B cell (primary cell): ENCODE data around the gene POLL. TPM values are rescaled to one million over a fixed set of nuclear protein-coding genes. Genes with fewer than 3 reads are reported as not detected.

Source experiments
- ATAC-seq: fragments of 200-7000 bp; cut with Tn5 transposase; one replicate; pipeline ENCODE4 v1.10.0; 2021; ENCODE audit warnings: low read depth, mild to moderate bottlenecking, moderate number of reproducible peaks, moderate library complexity
- CTCF ChIA-PET: fragments of 350-600 bp; sonication (Branson Sonifier 250); formaldehyde crosslinking; loops from one replicate; lab custom pipeline; 2021; ENCODE audit warnings: antibody characterized with exemption, inconsistent platforms; lab: Charles Lee
- POLR2A ChIA-PET: fragments of 350-600 bp; sonication (Branson Sonifier 250); formaldehyde crosslinking; loops from one replicate; lab custom pipeline; 2021; ENCODE audit warnings: antibody characterized with exemption; lab: Charles Lee
- DNase-seq: peaks from one replicate; pipeline ENCODE4 v3.0.0; 2013
- H2AFZ ChIP-seq: 2 replicates; pipeline ENCODE4 v1.6.1; 2012; ENCODE audit warnings: mild to moderate bottlenecking, low read depth, low read length; ENCODE audit not compliant: insufficient read depth, poor library complexity, severe bottlenecking
- H3K27ac ChIP-seq, 2 donors: 1 replicate in 1 of 2; 2 replicates in 1 of 2; pipeline ENCODE4 v1.5.1; 2012 to 2013; ENCODE audit warnings: low read length in 2 of 2, mild to moderate bottlenecking in 2 of 2, moderate library complexity in 1 of 2
- H3K27me3 ChIP-seq, 4 experiments: fragments of 200-600 bp in 1 of 4; sonication (generic) in 1 of 4; replicated peaks in 1 of 4; 1 replicate in 2 of 4; 2 replicates in 2 of 4; pipeline versions ENCODE4 v1.6.1 to v1.7.0; 2013 to 2016; ENCODE audit warnings: low read length in 3 of 4, mild to moderate bottlenecking in 2 of 4, mixed read lengths in 1 of 4, moderate library complexity in 1 of 4; ENCODE audit not compliant: insufficient read depth in 4 of 4, control insufficient read depth in 3 of 4; ENCODE audit errors: control extremely low read depth in 1 of 4
- H3K36me3 ChIP-seq, 2 experiments: replicated peaks in 1 of 2; 1 replicate in 1 of 2; 2 replicates in 1 of 2; pipeline versions ENCODE4 v1.6.1 to v1.7.1; 2013; ENCODE audit warnings: low read length in 1 of 2; ENCODE audit not compliant: insufficient read depth in 2 of 2, control insufficient read depth in 1 of 2; ENCODE audit errors: control extremely low read depth in 1 of 2, extremely low read depth in 1 of 2
- H3K4me1 ChIP-seq, 2 donors: fragments of 200-600 bp in 1 of 2; sonication (generic) in 1 of 2; 1 replicate in 1 of 2; 2 replicates in 1 of 2; pipeline versions ENCODE4 v1.5.1 to v1.6.1; 2013 to 2017; ENCODE audit warnings: low read length in 2 of 2; ENCODE audit not compliant: control insufficient read depth in 2 of 2, insufficient read depth in 2 of 2
- H3K4me2 ChIP-seq: replicated peaks from 2 replicates; pipeline ENCODE3; 2012; ENCODE audit warnings: mild to moderate bottlenecking, low read depth, low read length; ENCODE audit not compliant: poor library complexity, severe bottlenecking
- H3K4me3 ChIP-seq, 5 experiments: fragments of 200-600 bp in 1 of 5; sonication (generic) in 1 of 5; 1 replicate in 3 of 5; 2 replicates in 2 of 5; pipeline versions ENCODE4 v1.5.1 to v1.7.0; 2011 to 2016; ENCODE audit warnings: low read length in 4 of 5, mild to moderate bottlenecking in 4 of 5, low read depth in 2 of 5, control low read depth in 1 of 5, moderate library complexity in 1 of 5; ENCODE audit not compliant: insufficient read depth in 1 of 5; ENCODE audit errors: control extremely low read depth in 1 of 5, extremely low read depth in 1 of 5
- H3K79me2 ChIP-seq: fragments of 200-600 bp; sonication (generic); one replicate; pipeline ENCODE4 v1.6.0; 2016; ENCODE audit warnings: low read length; ENCODE audit not compliant: control insufficient read depth, insufficient read depth
- H3K9ac ChIP-seq: fragments of 200-600 bp; sonication (generic); 2 replicates; pipeline ENCODE4 v1.6.1; 2017; ENCODE audit warnings: mild to moderate bottlenecking, low read length, moderate library complexity
- H3K9me3 ChIP-seq, 3 donors: one replicate each; pipeline versions ENCODE4 v1.6.1 to v1.7.1; 2013; ENCODE audit warnings: low read length in 2 of 3; ENCODE audit not compliant: control insufficient read depth in 2 of 3, insufficient read depth in 1 of 3; ENCODE audit errors: control extremely low read depth in 1 of 3
- H4K20me1 ChIP-seq: 2 replicates; pipeline ENCODE4 v1.6.0; 2012; ENCODE audit warnings: mild to moderate bottlenecking, low read length; ENCODE audit not compliant: insufficient read depth, control insufficient read depth, poor library complexity, severe bottlenecking
- H3K27ac Mint-ChIP-seq: one replicate; pipeline ENCODE4 v1.8.0; 2021; ENCODE audit warnings: mixed read lengths
- H3K27me3 Mint-ChIP-seq: one replicate; pipeline ENCODE4 v1.8.0; 2021; ENCODE audit warnings: mixed read lengths
- H3K4me1 Mint-ChIP-seq: one replicate; pipeline ENCODE4 v1.8.0; 2021; ENCODE audit warnings: mixed read lengths
- H3K4me3 Mint-ChIP-seq: one replicate; pipeline ENCODE4 v1.8.0; 2021; ENCODE audit warnings: mixed read lengths
- H3K9me3 Mint-ChIP-seq: one replicate; pipeline ENCODE4 v1.8.0; 2022; ENCODE audit warnings: mixed read lengths; ENCODE audit not compliant: insufficient read depth
- EZH2 ChIP-seq: IDR thresholded peaks from 2 replicates; pipeline ENCODE4 v1.6.1; 2012; ENCODE audit warnings: borderline replicate concordance, low read depth, mild to moderate bottlenecking, moderate library complexity, low read length; ENCODE audit not compliant: insufficient read depth, poor library complexity, severe bottlenecking
- WGBS: methylation state at CpG from one replicate; pipeline ENCODE4 v1.1.5; 2013; ENCODE audit warnings: missing lambda C conversion rate; ENCODE audit not compliant: insufficient coverage; 5-methylcytosine and 5-hydroxymethylcytosine counted together
- intact Hi-C: fragments of 100-400 bp; cut with micrococcal nuclease; formaldehyde crosslinking; loops from one replicate; pipeline ENCODE4 v1.10.0; 2022
- polyA plus RNA-seq: library from polyadenylated mRNA; depleted of rRNA; stranded (reverse); fragments of >200 nt; gene quantifications from 2 replicates; pipeline ENCODE4 v1.2.3, GENCODE V29; 2012
- total RNA-seq, 2 donors: library from RNA; stranded (reverse); fragments of 120-200 nt in 1 of 2; gene quantifications; 1 replicate in 1 of 2; 2 replicates in 1 of 2; pipeline versions ENCODE4 v1.2.3 to v1.2.4, GENCODE V29; 2013 to 2022
- TF ChIP-seq, protein P1 (sequence below): fragments of 200-600 bp; IDR thresholded peaks from one replicate; pipeline ENCODE4 v1.8.0; 2022; ENCODE audit warnings: antibody characterized with exemption, mild to moderate bottlenecking

POLL gene
- total and polyA plus RNA-seq, 2 donors (not counting 1 experiment from before 2014, with no cell fraction given): 46.0 to 46.7 TPM

- Mint-ChIP-seq H3K4me3 (no peak overlapping the region), H3K4me1 (no peaks in the 10 kb centered on the region), H3K9me3 (no peaks in the 10 kb centered on the region), H3K27me3 (no peaks in the 10 kb centered on the region), H3K27ac (no peak overlapping the region)
- H3K27ac ChIP-seq: no peak overlapping the region
- H2AFZ ChIP-seq: no peak overlapping the region
- ChIA-PET CTCF (interaction anchor here (0.6 to 3.5 kb wide), 11 partner anchors 9 to 554 kb away, joined by 3 to 28 read pairs (median 3); partner anchors contain the start of gene NPM3), POLR2A (no interaction called here)
- TF ChIP-seq, protein P1, sequence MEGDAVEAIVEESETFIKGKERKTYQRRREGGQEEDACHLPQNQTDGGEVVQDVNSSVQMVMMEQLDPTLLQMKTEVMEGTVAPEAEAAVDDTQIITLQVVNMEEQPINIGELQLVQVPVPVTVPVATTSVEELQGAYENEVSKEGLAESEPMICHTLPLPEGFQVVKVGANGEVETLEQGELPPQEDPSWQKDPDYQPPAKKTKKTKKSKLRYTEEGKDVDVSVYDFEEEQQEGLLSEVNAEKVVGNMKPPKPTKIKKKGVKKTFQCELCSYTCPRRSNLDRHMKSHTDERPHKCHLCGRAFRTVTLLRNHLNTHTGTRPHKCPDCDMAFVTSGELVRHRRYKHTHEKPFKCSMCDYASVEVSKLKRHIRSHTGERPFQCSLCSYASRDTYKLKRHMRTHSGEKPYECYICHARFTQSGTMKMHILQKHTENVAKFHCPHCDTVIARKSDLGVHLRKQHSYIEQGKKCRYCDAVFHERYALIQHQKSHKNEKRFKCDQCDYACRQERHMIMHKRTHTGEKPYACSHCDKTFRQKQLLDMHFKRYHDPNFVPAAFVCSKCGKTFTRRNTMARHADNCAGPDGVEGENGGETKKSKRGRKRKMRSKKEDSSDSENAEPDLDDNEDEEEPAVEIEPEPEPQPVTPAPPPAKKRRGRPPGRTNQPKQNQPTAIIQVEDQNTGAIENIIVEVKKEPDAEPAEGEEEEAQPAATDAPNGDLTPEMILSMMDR: peak; percentile 82
- no peak for TF ChIP-seq EZH2
- no peaks in the 10 kb centered on the region for H3K4me1 ChIP-seq
- WGBS: 54% methylated on average over 3 of the region's 6 CpGs
- peaks cover 0 to 16% of the 10 kb centered on the region in 2 experiments for H3K36me3 ChIP-seq
- H3K27me3 ChIP-seq: no peaks in the 10 kb centered on the region
- peaks cover 0 to 3% (median 0%) of the 10 kb centered on the region in 3 donors for H3K9me3 ChIP-seq
- no peak overlapping the region for H3K4me2 ChIP-seq
- no peak overlapping the region for H3K9ac ChIP-seq
- no peak overlapping the region for H3K4me3 ChIP-seq
- ATAC-seq: peak; percentile 53
- no peaks in the 10 kb centered on the region for H3K79me2 ChIP-seq
- peak; percentile 64 for DNase-seq
- intact Hi-C loops: no loop called here
- no peaks in the 10 kb centered on the region for H4K20me1 ChIP-seq
Measured at GRCh38 chr10:101602761-101603398, 14.8 kb upstream of the POLL start.

GRCh38 chr10:101601541-101601940 is 13.5 kb upstream of the POLL start:
- intact Hi-C loops: no loop called here
- POLR2A ChIA-PET: no interaction called here
- no peak overlapping the region for H3K4me3 Mint-ChIP-seq
- H3K27ac Mint-ChIP-seq: no peak overlapping the region
- no peak for TF ChIP-seq EZH2
- TF ChIP-seq, protein P1: no peak
- no peaks in the 10 kb centered on the region for H3K4me1 Mint-ChIP-seq
- no peaks in the 10 kb centered on the region for H3K4me1 ChIP-seq
- H3K9me3 ChIP-seq: peaks cover 0 to 3% (median 0%) of the 10 kb centered on the region in 3 donors
- H3K4me2 ChIP-seq: no peak overlapping the region
- CTCF ChIA-PET: interaction anchor here (0.6 to 3.5 kb wide), 3 partner anchors 180 to 1117 kb away, joined by 3 to 28 read pairs (median 4); no protein-coding TSS in a partner anchor
- H3K36me3 ChIP-seq: peaks cover 0 to 3% of the 10 kb centered on the region in 2 experiments
- no peaks in the 10 kb centered on the region for H3K79me2 ChIP-seq
- no peak for ATAC-seq
- no peaks in the 10 kb centered on the region for H4K20me1 ChIP-seq
- no peak overlapping the region for H2AFZ ChIP-seq
- no peaks in the 10 kb centered on the region for H3K9me3 Mint-ChIP-seq
- H3K27me3 ChIP-seq: no peaks in the 10 kb centered on the region
- H3K27ac ChIP-seq: no peak overlapping the region
- 100% methylated on average over 1 of the region's 1 CpG for WGBS
- H3K27me3 Mint-ChIP-seq: no peaks in the 10 kb centered on the region
- no peak overlapping the region for H3K9ac ChIP-seq
- H3K4me3 ChIP-seq: no peak overlapping the region
- DNase-seq: no peak
